Measurements from ENCODE around the gene ALDH3A1. TPM values are rescaled to one million over a fixed set of nuclear protein-coding genes. Genes with fewer than 3 reads are reported as not detected.

ALDH3A1 gene
- total and polyA plus RNA-seq, 9 of the 15 experiments (the other 6 are each of a cell fraction or from before 2014, with no cell fraction given) = not detected

DNA sequence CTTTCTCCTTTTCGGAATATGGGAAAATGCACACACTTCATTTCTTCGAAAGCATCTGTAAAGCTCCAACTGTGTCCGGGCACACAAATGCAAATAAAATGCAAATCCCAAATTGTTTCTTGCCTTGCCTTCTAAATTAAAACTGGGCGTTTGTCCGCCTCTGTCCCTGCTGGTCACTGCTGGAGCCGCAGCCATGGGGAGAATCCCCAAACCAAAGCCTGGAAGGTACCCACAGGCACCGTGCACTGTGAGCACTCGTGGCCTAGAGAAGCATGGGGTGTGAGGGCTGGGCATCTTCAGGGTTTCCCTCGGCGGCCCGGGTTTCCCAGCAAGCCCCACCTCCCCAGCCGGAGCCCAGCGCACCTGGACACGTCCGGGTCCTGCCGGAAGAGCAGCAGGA is 34.6 kb downstream of the ALDH3A1 start:
- ATAC-seq = peak; percentile 60; the same call in 2 of the 3 replicates
- no peak for FAIRE-seq
- POLR2A ChIA-PET = no interaction called here
- no peak for DNase-seq (ENCODE audit: extremely low read depth in 1 of 4, low spot score in 3 of 4)
- Histone ChIP-seq H3K9me3 (replicated peaks; ENCODE audit: control insufficient read depth, insufficient read depth, low read depth, low read length) (no peaks in the 10 kb centered on the region), H4K20me1 (replicated peaks; ENCODE audit: control insufficient read depth, insufficient read depth, low read length) (no peaks in the 10 kb centered on the region), H3K36me3 (ENCODE audit: control insufficient read depth, insufficient read depth, low read length) (no peaks in the 10 kb centered on the region), H3K4me2 (ENCODE audit: insufficient read depth, low read length) (no peak overlapping the region), H3K79me2 (ENCODE audit: control insufficient read depth, insufficient read depth, low read length) (no peaks in the 10 kb centered on the region), H3K27ac (ENCODE audit: extremely low read depth, low read depth, low read length) (no peak overlapping the region), H3K4me3 (no peak overlapping the region), H3K9ac (ENCODE audit: insufficient read depth in 1 of 2, low read depth in 2 of 2, low read length in 2 of 2) (no peak overlapping the region), H3K9me1 (ENCODE audit: control insufficient read depth, insufficient read depth, low read length) (no peaks in the 10 kb centered on the region), H3K4me1 (replicated peaks in 1 of 2; ENCODE audit: control insufficient read depth in 2 of 2, insufficient read depth in 2 of 2, low read length in 2 of 2) (peaks cover 0 to 6% of the 10 kb centered on the region in 2 experiments; a peak in 2 of 5 replicates), H2AFZ (ENCODE audit: low read depth, low read length) (no peak overlapping the region), H3K27me3 (ENCODE audit: control insufficient read depth in 2 of 2, insufficient read depth in 2 of 2, low read length in 2 of 2) (peaks cover 0 to 44% of the 10 kb centered on the region in 2 experiments; a peak in 2 of 5 replicates)
- TF ChIP-seq, protein P1, sequence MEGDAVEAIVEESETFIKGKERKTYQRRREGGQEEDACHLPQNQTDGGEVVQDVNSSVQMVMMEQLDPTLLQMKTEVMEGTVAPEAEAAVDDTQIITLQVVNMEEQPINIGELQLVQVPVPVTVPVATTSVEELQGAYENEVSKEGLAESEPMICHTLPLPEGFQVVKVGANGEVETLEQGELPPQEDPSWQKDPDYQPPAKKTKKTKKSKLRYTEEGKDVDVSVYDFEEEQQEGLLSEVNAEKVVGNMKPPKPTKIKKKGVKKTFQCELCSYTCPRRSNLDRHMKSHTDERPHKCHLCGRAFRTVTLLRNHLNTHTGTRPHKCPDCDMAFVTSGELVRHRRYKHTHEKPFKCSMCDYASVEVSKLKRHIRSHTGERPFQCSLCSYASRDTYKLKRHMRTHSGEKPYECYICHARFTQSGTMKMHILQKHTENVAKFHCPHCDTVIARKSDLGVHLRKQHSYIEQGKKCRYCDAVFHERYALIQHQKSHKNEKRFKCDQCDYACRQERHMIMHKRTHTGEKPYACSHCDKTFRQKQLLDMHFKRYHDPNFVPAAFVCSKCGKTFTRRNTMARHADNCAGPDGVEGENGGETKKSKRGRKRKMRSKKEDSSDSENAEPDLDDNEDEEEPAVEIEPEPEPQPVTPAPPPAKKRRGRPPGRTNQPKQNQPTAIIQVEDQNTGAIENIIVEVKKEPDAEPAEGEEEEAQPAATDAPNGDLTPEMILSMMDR (IDR thresholded peaks at IDR 0.05 in 2 of 3, conservative IDR thresholded peaks at IDR 0.05 in 1 of 3; ENCODE audit: insufficient read depth in 2 of 3, low read depth in 1 of 3, low read length in 3 of 3) = peak in 2 of 3 experiments; percentile 12; a peak in 1 of 6 replicates
- TF ChIP-seq RFX1 (IDR thresholded peaks at IDR 0.05) (no peak), FOSL1 (tag; conservative IDR thresholded peaks at IDR 0.05) (no peak), ZNF445 (CRISPR knock-in tag; IDR thresholded peaks at IDR 0.05; ENCODE audit: low read depth) (no peak)
- TF ChIP-seq, protein P2, sequence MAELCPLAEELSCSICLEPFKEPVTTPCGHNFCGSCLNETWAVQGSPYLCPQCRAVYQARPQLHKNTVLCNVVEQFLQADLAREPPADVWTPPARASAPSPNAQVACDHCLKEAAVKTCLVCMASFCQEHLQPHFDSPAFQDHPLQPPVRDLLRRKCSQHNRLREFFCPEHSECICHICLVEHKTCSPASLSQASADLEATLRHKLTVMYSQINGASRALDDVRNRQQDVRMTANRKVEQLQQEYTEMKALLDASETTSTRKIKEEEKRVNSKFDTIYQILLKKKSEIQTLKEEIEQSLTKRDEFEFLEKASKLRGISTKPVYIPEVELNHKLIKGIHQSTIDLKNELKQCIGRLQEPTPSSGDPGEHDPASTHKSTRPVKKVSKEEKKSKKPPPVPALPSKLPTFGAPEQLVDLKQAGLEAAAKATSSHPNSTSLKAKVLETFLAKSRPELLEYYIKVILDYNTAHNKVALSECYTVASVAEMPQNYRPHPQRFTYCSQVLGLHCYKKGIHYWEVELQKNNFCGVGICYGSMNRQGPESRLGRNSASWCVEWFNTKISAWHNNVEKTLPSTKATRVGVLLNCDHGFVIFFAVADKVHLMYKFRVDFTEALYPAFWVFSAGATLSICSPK (IDR thresholded peaks at IDR 0.05; ENCODE audit: borderline replicate concordance) = no peak
- TF ChIP-seq, protein P3, sequence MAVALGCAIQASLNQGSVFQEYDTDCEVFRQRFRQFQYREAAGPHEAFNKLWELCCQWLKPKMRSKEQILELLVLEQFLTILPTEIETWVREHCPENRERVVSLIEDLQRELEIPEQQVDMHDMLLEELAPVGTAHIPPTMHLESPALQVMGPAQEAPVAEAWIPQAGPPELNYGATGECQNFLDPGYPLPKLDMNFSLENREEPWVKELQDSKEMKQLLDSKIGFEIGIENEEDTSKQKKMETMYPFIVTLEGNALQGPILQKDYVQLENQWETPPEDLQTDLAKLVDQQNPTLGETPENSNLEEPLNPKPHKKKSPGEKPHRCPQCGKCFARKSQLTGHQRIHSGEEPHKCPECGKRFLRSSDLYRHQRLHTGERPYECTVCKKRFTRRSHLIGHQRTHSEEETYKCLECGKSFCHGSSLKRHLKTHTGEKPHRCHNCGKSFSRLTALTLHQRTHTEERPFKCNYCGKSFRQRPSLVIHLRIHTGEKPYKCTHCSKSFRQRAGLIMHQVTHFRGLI (CRISPR knock-in tag; IDR thresholded peaks at IDR 0.05) = no peak
- intact Hi-C loops (cut with micrococcal nuclease) (no loop called here), in situ Hi-C loops (cut with MboI) (no loop called here)
- CTCF ChIA-PET (ENCODE audit: low intra/inter-chr PET ratio) = no interaction called here
- no TSS peak for BruUV-seq (replicated peaks)
- 6% methylated on average over 14 of the region's 16 CpGs for WGBS (ENCODE audit: insufficient coverage, low coverage, missing lambda C conversion rate)

Data from K562 (cell line).